ENCODE results near the gene CS. TPM values are rescaled to one million over a fixed set of nuclear protein-coding genes. Genes with fewer than 3 reads are reported as not detected.

Gene CS
- 150 TPM for total RNA-seq

DNA sequence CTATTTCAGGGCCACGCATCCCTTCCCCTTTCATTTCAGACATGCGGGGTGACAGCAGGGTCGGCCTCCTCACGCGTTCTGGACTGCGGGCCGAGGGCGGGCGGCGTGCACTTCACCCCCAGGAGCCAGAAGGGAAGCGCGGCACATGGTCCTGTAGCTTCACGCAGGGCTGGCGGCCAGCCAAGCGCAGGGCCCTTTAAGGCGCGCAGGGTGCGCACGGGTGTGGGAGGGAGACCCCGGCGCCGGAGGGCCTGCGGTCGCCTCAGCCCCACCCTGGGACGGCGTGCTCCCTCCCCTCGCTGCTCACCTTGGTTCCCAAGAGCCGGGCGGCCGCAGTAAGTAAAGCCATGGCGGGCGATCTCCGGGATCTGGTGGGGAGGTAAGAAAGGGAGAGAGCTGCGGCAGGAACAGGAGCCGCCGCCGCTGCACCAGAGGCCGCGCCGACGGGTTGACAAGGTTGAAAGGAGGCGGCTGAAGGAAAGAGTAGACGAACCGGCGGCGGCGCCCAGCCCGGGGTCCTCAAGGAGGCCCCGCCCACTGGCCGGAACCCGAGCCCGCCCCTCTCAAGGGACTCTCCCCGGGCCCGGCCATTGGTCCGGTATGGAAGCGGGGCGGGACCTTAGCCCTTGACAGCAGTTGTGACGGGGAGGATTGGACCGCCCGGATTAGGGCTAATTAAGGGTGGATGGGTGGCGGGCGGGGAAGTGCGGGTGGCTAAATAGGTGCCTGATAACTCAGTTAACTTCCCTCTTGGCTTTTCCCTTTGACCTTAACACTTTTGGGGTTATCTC lies at the start of gene CS:
Gene CS, minus strand, starts transcription at position 478 of the 791 bp plus-strand sequence. Its CDS starts 129 bp downstream, at position 349.

GRCh38 chr12:56338308-56339157 lies 38.4 kb upstream of the CS start, which contains the start of gene IL23A:
TSS of gene IL23A (plus strand) at chr12:56338884. CDS start at chr12:56339045, 161 bp downstream.

DNA sequence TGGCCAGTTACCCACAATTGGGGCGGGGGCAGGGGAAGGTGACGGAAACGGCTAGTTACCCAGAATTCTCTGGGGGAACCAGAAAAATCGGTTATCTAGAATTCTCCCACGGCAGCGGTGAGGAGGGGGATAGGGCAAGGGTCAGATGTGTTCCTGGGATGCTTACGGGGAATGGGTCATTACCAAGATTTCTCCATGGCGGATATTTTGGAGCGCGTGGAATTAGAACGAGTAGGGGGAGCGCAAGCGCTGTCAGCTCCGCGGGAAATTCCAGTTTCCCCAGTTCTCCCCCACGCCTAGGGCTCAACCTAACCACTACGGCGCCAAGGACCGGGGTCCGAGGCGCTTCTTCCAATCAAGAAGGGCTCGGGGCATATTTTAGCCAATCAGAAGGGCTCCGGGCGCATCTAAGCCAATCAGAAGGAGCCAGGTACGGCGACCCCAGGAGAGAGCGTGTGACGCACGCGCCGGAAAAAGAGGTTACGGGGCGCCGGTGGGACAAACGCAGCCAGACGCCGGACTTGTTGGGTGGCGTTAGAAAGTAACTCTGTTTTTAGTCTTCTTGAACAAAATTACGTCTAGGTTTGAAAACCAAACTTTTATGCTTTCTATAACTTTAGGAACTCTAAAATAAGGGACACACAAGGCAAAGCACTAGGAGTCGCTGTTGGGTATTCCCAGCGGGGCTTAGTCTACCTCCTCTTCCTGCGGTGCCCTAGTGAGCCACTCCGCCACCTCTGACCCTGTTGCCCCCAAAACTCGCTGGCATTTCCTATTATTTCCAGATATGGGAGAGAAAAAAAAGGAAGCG lies 33.8 kb upstream of the CS start, which contains the start of gene PAN2:
Gene PAN2, minus strand, starts transcription at position 322 of the 811 bp plus-strand sequence. CDS start 906 bp downstream, outside the sequence.

GRCh38 chr12:56315622-56316473 lies 15.7 kb upstream of the CS start, which contains the start of gene CNPY2:
TSS of gene CNPY2 (minus strand) at chr12:56315988. CDS start at chr12:56315217, 771 bp downstream.

DNA sequence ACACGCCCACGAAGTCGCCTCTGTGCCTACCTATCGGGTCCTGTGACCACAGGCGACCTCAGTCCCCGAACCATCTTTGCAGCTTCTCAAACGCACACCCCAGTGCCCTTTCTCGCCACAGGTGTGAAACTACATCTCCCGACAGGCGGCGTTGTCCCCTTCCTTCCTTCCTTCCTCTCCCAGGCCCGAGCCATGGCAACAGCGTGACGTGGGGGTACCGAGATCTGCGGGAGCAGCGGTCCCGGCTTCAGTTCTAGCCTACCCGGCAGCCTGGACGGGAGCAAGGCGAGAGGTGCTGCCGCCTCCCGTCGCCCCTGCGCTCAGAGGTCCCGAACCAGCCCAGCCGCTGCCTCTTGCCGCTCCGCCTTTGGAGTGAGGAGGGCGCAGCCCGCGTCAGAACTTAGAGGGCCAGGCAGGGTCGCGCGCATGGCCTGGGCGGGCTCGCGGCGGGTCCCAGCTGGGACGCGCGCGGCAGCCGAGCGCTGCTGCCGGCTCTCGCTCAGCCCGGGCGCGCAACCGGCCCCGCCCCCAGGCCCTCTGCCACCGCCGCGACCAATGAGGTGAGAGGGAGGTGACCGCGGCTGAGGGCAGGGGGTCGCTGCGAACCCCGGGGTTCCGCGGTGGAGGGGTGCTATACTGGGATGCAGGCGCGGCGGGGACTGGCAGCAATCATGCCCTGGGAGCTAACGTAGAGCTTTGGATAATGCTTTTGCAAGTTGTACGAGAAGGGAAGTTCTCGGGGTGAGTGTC lies 33.3 kb downstream of the CS start, which contains the start of gene COQ10A:
Gene COQ10A, plus strand, starts transcription at position 250 of the 750 bp plus-strand sequence. Its CDS starts 177 bp downstream, at position 427.

DNA sequence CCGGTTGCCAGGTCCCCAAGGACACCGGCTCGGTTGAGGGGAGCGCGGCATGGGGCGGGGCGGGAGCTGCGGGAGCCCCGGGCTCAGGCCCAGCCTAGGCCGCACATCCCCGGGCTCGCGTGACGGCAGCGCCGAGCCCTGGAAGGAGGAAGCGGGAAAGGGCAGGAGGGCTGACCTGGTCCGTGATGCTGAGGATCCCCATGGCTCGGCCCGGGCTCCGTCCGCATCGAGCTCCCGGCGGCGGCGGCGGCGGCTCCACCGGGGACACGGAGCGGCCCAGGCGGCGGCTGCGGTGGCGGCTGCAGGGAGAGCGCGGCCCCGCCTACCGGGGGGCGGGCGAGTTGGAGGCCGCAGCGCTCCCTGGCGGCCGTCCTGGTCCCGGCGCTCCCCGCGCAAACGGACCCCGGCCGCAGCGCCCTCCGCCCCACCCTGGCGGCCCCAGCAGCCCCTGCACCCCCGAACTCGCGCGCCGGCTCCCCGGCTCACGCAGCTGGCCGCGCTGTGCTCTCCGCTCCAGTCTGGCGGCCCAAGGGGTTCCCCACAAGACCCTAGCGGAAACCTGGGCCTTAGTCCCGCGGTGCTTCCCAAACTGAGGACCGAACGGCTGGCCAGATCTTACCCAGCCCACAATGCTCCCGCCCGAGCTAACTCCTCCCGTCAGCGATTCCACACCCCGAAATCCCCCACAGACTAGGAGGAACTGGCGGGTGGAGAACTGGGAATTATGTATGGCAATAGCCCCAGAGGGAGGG lies 41.9 kb downstream of the CS start, which contains the start of gene ANKRD52:
Gene ANKRD52, minus strand, starts transcription at position 317 of the 752 bp plus-strand sequence. Its CDS starts 115 bp downstream, at position 202.

GRCh38 chr12:56229916-56230431 lies 70.2 kb downstream of the CS start, which contains the start of gene SLC39A5:
TSS of gene SLC39A5 (plus strand) at chr12:56230051. CDS start at chr12:56231275, 1,224 bp downstream.

GRCh38 chr12:56224102-56224701 lies 75.9 kb downstream of the CS start, which contains the start of gene NABP2:
TSS of gene NABP2 (plus strand) at chr12:56224342. CDS start at chr12:56224857, 515 bp downstream.

DNA sequence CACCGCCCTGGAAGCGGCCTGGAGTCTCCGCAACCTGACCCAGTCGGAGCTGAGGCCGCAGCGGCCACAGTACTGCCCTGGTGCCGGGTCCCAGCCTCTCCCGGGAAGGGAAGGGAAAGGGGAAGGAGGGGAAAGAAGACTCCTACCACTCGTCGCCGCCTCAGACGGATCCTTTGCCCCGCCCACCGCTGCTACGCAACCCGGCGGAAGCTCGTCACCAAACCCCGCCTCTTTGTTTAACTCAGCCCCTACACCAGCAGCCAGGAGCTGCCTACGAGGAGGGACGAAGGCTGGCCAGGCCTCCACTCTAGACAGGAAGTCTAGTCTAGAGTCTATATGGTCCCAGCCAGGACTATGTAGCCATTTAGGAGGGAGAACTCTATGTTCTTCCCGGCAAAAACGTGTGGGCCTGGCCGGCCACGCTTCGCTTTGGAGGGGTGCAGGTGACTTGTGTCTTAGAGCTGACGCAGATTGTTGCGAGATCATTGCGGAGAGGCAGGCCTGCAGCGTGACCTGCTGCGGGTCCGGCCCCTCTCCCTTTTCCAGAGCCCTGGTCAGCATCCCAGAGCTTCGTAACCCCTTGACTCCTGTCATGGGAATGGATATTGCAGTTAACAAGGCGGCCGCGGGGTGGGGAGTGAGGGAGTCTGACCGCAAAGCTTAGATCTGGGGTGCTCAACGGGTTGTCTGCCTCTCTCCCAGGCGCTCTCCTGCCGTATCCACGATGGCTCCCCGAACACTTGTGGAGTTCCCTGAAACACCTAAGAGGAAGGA lies 78.2 kb downstream of the CS start, which contains the start of gene RNF41:
Gene RNF41, minus strand, starts transcription at position 166 of the 774 bp plus-strand sequence. CDS start 7,875 bp downstream, outside the sequence.

Other genes starting within 250 kb of the CS start
- gene ERBB3, start 220.2 kb downstream of the CS start, total RNA-seq = 123 TPM
- gene PA2G4, start 195.8 kb downstream of the CS start, total RNA-seq = 78.5 TPM
- 1,889 TPM for gene RPL41, start 183.7 kb downstream of the CS start, total RNA-seq
- 4.9 TPM for gene ZC3H10, start 182.1 kb downstream of the CS start, total RNA-seq
- gene ESYT1, start 172.1 kb downstream of the CS start, total RNA-seq = 105 TPM
- gene MYL6B, start 147.7 kb downstream of the CS start, total RNA-seq = 79.0 TPM
- gene MYL6, start 142.0 kb downstream of the CS start, total RNA-seq = 1,413 TPM
- 119 TPM for gene SMARCC2, start 110.8 kb downstream of the CS start, total RNA-seq
- gene RNF41, start 78.4 kb downstream of the CS start, total RNA-seq = 40.6 TPM
- 22.0 TPM for gene NABP2, start 76.0 kb downstream of the CS start, total RNA-seq
- gene SLC39A5, start 70.3 kb downstream of the CS start, total RNA-seq = 34.9 TPM
- 25.7 TPM for gene ANKRD52, start 41.9 kb downstream of the CS start, total RNA-seq
- gene COQ10A, start 33.4 kb downstream of the CS start, total RNA-seq = 15.4 TPM
- gene CNPY2, start 15.7 kb upstream of the CS start, total RNA-seq = 56.6 TPM
- gene PAN2, start 33.7 kb upstream of the CS start, total RNA-seq = 73.3 TPM
- not detected for gene IL23A, start 38.6 kb upstream of the CS start, total RNA-seq
- gene STAT2, start 59.8 kb upstream of the CS start, total RNA-seq = 133 TPM
- gene APOF, start 62.5 kb upstream of the CS start, total RNA-seq = not detected
- gene TIMELESS, start 149.1 kb upstream of the CS start, total RNA-seq = 15.1 TPM
- not detected for gene MIP, start 154.3 kb upstream of the CS start, total RNA-seq
- 2.2 TPM for gene SPRYD4, start 168.2 kb upstream of the CS start, total RNA-seq
- 2.2 TPM for gene GLS2, start 187.8 kb upstream of the CS start, total RNA-seq
- gene RBMS2, start 221.5 kb upstream of the CS start, total RNA-seq = 29.1 TPM